Right lobe of liver (tissue), 6 donors: ENCODE data around the gene HYAL3. TPM values are rescaled to one million over a fixed set of nuclear protein-coding genes. Genes with fewer than 3 reads are reported as not detected.
"Not testable (repeated sequence)": the region's sequence is repeated elsewhere in the genome, so short reads cannot be mapped to it uniquely, and the experiment has no call there.

Source experiments
- ATAC-seq, 4 donors: fragments of 200-7000 bp; cut with Tn5 transposase; one replicate each; pipeline ENCODE4 v1.9.1; 2020; ENCODE audit warnings: mild to moderate bottlenecking in 4 of 4, moderate library complexity in 4 of 4
- DNase-seq, 3 donors: peaks; one replicate each; pipeline ENCODE4 v3.0.0-alpha.2; 2020
- H3K27ac ChIP-seq, 3 donors: fragments of 200-600 bp; one replicate each; pipeline ENCODE4 v1.8.0; 2022
- H3K27me3 ChIP-seq, 2 donors: fragments of 200-600 bp; one replicate each; pipeline ENCODE4 v1.8.0; 2022
- H3K36me3 ChIP-seq, 4 donors: fragments of 200-600 bp; sonication (generic) in 1 of 4; one replicate each; pipeline versions ENCODE4 v1.5.1 to v1.8.0; 2017 to 2022; ENCODE audit warnings: control low read depth in 1 of 4
- H3K4me1 ChIP-seq, 4 donors: fragments of 200-600 bp; sonication (generic) in 1 of 4; one replicate each; pipeline versions ENCODE4 v1.5.1 to v1.8.0; 2017 to 2022; ENCODE audit warnings: control low read depth in 1 of 4
- H3K4me3 ChIP-seq, 3 donors: fragments of 200-600 bp; one replicate each; pipeline ENCODE4 v1.8.0; 2022
- H3K9me3 ChIP-seq, 4 donors: fragments of 200-600 bp; sonication (generic) in 1 of 4; one replicate each; pipeline versions ENCODE4 v1.5.1 to v1.8.0; 2017 to 2022; ENCODE audit warnings: control low read depth in 1 of 4
- CTCF ChIP-seq, 4 donors: fragments of 200-600 bp in 3 of 4; fragments of 450-650 bp in 1 of 4; IDR thresholded peaks; one replicate each; pipeline versions ENCODE4 v1.5.1 to v1.8.0; 2016 to 2022; ENCODE audit warnings: antibody characterized with exemption in 4 of 4, mild to moderate bottlenecking in 2 of 4
- POLR2A ChIP-seq: fragments of 450-650 bp; IDR thresholded peaks from one replicate; pipeline ENCODE4 v1.6.1; 2017; ENCODE audit warnings: antibody characterized with exemption, mild to moderate bottlenecking
- WGBS: methylation state at CpG from one replicate; pipeline ENCODE4 v1.1.6; 2018; ENCODE audit warnings: low coverage, low lambda C conversion rate; ENCODE audit not compliant: insufficient coverage; ENCODE audit errors: missing lambda C conversion rate; 5-methylcytosine and 5-hydroxymethylcytosine counted together
- intact Hi-C, 2 donors: fragments of 100-400 bp; cut with DNase I; formaldehyde crosslinking; loops; one replicate each; pipeline versions ENCODE4 v1.11.2 to v1.14.1; 2022
- total RNA-seq, 6 experiments: library from RNA; depleted of rRNA in 2 of 6; stranded (reverse); fragments of >200 nt in 2 of 6; fragmentation: NEBNext Ultra II Directional in 3 of 6; extraction: Animal tissue kit (Norgen Biotek cat#: 25700) in 3 of 6; gene quantifications; one replicate each; pipeline versions ENCODE4 v1.1.0 to v1.2.4, GENCODE V29; 2016 to 2023
- donor health status: DM: no; HTN: yes; CAD: no.
- donor health status: DM: no; HTN: no; CAD: no.
- donor health status: DM: no; HTN: no; CAD: no.
- donor health status: DM: no; HTN: yes; CAD: no.
- donor health status: DM: no; HTN: yes; CAD: no.

Gene HYAL3
- total RNA-seq, 6 experiments from 2014 or later = 1.8 to 7.5 (median 3.1) TPM

- H3K4me3 ChIP-seq = no peak overlapping the region
- peak; percentile 59 to 63 (median 62) for ATAC-seq
Measured at GRCh38 chr3:50274371-50275104, 24.7 kb downstream of the HYAL3 start.

GRCh38 chr3:50273689-50274065, 25.5 kb downstream of the HYAL3 start:
- Histone ChIP-seq H3K27me3 (no peaks in the 10 kb centered on the region), H3K4me1 (peaks cover 0 to 31% (median 5%) of the 10 kb centered on the region in 4 donors), H3K27ac (no peak overlapping the region), H3K9me3 (no peaks in the 10 kb centered on the region), H3K36me3 (no peaks in the 10 kb centered on the region), H3K4me3 (no peak overlapping the region)
- TF ChIP-seq POLR2A (no peak), CTCF (IDR thresholded peaks at IDR 0.05) (no peak)
- DNase-seq = no peak
- intact Hi-C loops = loop anchor here (5.0 kb wide), 2 partner anchors 46 to 49 kb away; partner anchors contain the start of gene HYAL2 (in 1 of the 2)
- WGBS = 3% methylated on average over 8 of the region's 31 CpGs
- ATAC-seq = no peak

More at GRCh38 chr3:50274371-50275104, 24.7 kb downstream of the HYAL3 start:
- Histone ChIP-seq H3K9me3 (no peaks in the 10 kb centered on the region), H3K27me3 (no peaks in the 10 kb centered on the region), H3K36me3 (no peaks in the 10 kb centered on the region), H3K27ac (no peak overlapping the region), H3K4me1 (peaks cover 0 to 31% (median 5%) of the 10 kb centered on the region in 4 donors)
- intact Hi-C loops = loop anchor here (5.0 kb wide), 4 partner anchors 47 to 82 kb away; partner anchors contain the start of genes GNAT1 (in 1 of the 2), HYAL2 (in 1 of the 2) and TUSC2 (in 1 of the 2)
- TF ChIP-seq POLR2A (no peak), CTCF (IDR thresholded peaks at IDR 0.05) (peak; percentile 73 to 79 (median 76))
- 16% methylated on average over 10 of the region's 26 CpGs for WGBS
- peak; percentile 75 to 81 (median 79) for DNase-seq

GRCh38 chr3:50272911-50273688, 26.1 kb downstream of the HYAL3 start:
- Histone ChIP-seq H3K4me1 (peaks cover 0 to 31% (median 5%) of the 10 kb centered on the region in 4 donors), H3K9me3 (no peaks in the 10 kb centered on the region), H3K4me3 (peak overlapping the region; percentile 4 to 31 (median 27)), H3K27ac (no peak overlapping the region), H3K36me3 (no peaks in the 10 kb centered on the region), H3K27me3 (no peaks in the 10 kb centered on the region)
- DNase-seq (peak; percentile 89 to 90 (median 90)), ATAC-seq (peak; percentile 84 to 87 (median 85))
- WGBS = under 1% methylated on average over 18 of the region's 61 CpGs
- intact Hi-C loops = loop anchor here (5.0 kb wide), 2 partner anchors 46 to 49 kb away; partner anchors contain the start of gene HYAL2 (in 1 of the 2)
- TF ChIP-seq CTCF (IDR thresholded peaks at IDR 0.05) (peak; percentile 97 to 99 (median 98)), POLR2A (no peak)

DNA sequence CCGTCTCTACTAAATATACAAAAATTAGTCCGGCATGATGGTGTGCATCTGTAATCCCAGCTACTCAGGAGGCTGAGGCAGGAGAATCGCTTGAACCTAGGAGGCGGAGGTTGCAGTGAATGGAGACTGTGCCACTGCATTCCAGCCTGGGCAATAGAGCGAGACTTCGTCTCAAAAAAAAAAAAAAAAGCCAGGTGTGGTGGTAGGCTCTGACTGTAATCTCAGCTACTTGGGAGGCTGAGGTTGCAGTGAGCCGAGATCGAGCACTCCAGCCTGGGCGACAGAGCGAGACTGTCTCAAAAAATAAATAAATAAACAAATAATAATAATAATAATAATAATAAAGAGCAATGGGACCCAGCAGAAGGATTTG, 26.7 kb downstream of the HYAL3 start:
- not testable (repeated sequence) for DNase-seq, ATAC-seq, H3K27ac ChIP-seq, H3K36me3 ChIP-seq, H3K27me3 ChIP-seq, H3K9me3 ChIP-seq, H3K4me3 ChIP-seq
- WGBS = 61% methylated on average over 8 of the region's 10 CpGs
- intact Hi-C loops = loop anchor here (5.0 kb wide), 2 partner anchors 45 to 50 kb away; partner anchors contain the start of gene HYAL2 (in 1 of the 2)
- H3K4me1 ChIP-seq = peaks cover 0 to 35% (median 5%) of the 10 kb centered on the region in 4 donors
